ENCODE results near the gene SLC7A5. TPM values are rescaled to one million over a fixed set of nuclear protein-coding genes. Genes with fewer than 3 reads are reported as not detected.
"Not testable (repeated sequence)": the region's sequence is repeated elsewhere in the genome, so short reads cannot be mapped to it uniquely, and the experiment has no call there.

The SLC7A5 gene
- total RNA-seq, 1 donor from 2014 or later: 466 TPM

- intact Hi-C loops (cut with micrococcal nuclease): no loop called here
- no peak overlapping the region for H3K27ac Mint-ChIP-seq
- DNase-seq (ENCODE audit: low spot score): no peak
Measured at GRCh38 chr16:87789437-87790291, 79.6 kb downstream of the SLC7A5 start.

GRCh38 chr16:87788730-87789436 lies 80.4 kb downstream of the SLC7A5 start:
- H3K36me3 Mint-ChIP-seq (ENCODE audit: low read depth); H3K4me3 Mint-ChIP-seq; DNase-seq (ENCODE audit: low spot score); intact Hi-C loops (cut with micrococcal nuclease); H3K9me3 Mint-ChIP-seq; H3K4me1 Mint-ChIP-seq (ENCODE audit: low read depth); H3K27me3 Mint-ChIP-seq (ENCODE audit: insufficient read depth); H3K27ac Mint-ChIP-seq: not testable (repeated sequence)

More at GRCh38 chr16:87789437-87790291, 79.6 kb downstream of the SLC7A5 start:
- Mint-ChIP-seq H3K27me3 (ENCODE audit: insufficient read depth) (peaks cover 6% of the 10 kb centered on the region), H3K4me1 (ENCODE audit: low read depth) (no peaks in the 10 kb centered on the region), H3K36me3 (ENCODE audit: low read depth) (no peaks in the 10 kb centered on the region), H3K9me3 (no peaks in the 10 kb centered on the region), H3K4me3 (no peak overlapping the region)

- H3K9me3 Mint-ChIP-seq; H3K27me3 Mint-ChIP-seq (ENCODE audit: insufficient read depth); H3K4me3 Mint-ChIP-seq; DNase-seq (ENCODE audit: low spot score); H3K4me1 Mint-ChIP-seq (ENCODE audit: low read depth); H3K27ac Mint-ChIP-seq; H3K36me3 Mint-ChIP-seq (ENCODE audit: low read depth); intact Hi-C loops (cut with micrococcal nuclease): not testable (repeated sequence)
Measured at GRCh38 chr16:87787451-87788091, 81.7 kb downstream of the SLC7A5 start.

GRCh38 chr16:87784812-87785211 lies 84.5 kb downstream of the SLC7A5 start:
- DNase-seq (ENCODE audit: low spot score): no peak
- Mint-ChIP-seq H3K9me3 (no peaks in the 10 kb centered on the region), H3K4me3 (no peak overlapping the region), H3K27ac (no peak overlapping the region), H3K36me3 (ENCODE audit: low read depth) (no peaks in the 10 kb centered on the region), H3K4me1 (ENCODE audit: low read depth) (peaks cover 26% of the 10 kb centered on the region), H3K27me3 (ENCODE audit: insufficient read depth) (peaks cover 4% of the 10 kb centered on the region)
- intact Hi-C loops (cut with micrococcal nuclease): no loop called here

GRCh38 chr16:87782033-87782432 lies 87.3 kb downstream of the SLC7A5 start:
- H3K9me3 Mint-ChIP-seq: no peaks in the 10 kb centered on the region
- H3K36me3 Mint-ChIP-seq (ENCODE audit: low read depth): no peaks in the 10 kb centered on the region
- H3K27me3 Mint-ChIP-seq (ENCODE audit: insufficient read depth): peaks cover 4% of the 10 kb centered on the region
- H3K27ac Mint-ChIP-seq: no peak overlapping the region
- peaks cover 47% of the 10 kb centered on the region for H3K4me1 Mint-ChIP-seq (ENCODE audit: low read depth)
- intact Hi-C loops (cut with micrococcal nuclease): no loop called here
- H3K4me3 Mint-ChIP-seq: no peak overlapping the region
- no peak for DNase-seq (ENCODE audit: low spot score)

- Mint-ChIP-seq H3K27me3 (ENCODE audit: insufficient read depth) (no peaks in the 10 kb centered on the region), H3K27ac (peak overlapping the region; percentile 95), H3K4me3 (peak overlapping the region; percentile 70), H3K36me3 (ENCODE audit: low read depth) (no peaks in the 10 kb centered on the region), H3K9me3 (no peaks in the 10 kb centered on the region), H3K4me1 (ENCODE audit: low read depth) (peaks cover 51% of the 10 kb centered on the region)
- intact Hi-C loops (cut with micrococcal nuclease): no loop called here
- DNase-seq (ENCODE audit: low spot score): peak; percentile 58
Measured at GRCh38 chr16:87780385-87780989, 88.8 kb downstream of the SLC7A5 start.

Other genes with a start within 250 kb of the SLC7A5 start
- 85.6 and 93.7 TPM in 2 replicates for gene KLHDC4, start 103.5 kb downstream of the SLC7A5 start, total RNA-seq
- gene CA5A, start 67.0 kb upstream of the SLC7A5 start, total RNA-seq: 0.13 TPM in 1 of 2 replicates, not detected in the other
- gene BANP, start 81.9 kb upstream of the SLC7A5 start, total RNA-seq: 35.4 and 35.5 TPM in 2 replicates

Measured in activated T-helper 1 cell treated with anti-CD3 and anti-CD28 coated beads, Interleukin-12 subunit alpha, Interleukin-12 subunit beta, Interleukin-2, Interleukin-4 antibody, amounts not matched to agents 30 ng/mL and 10 ng/mL and 1 ng/mL, durations not matched to agents 14 hours and 24 hours and 36 hours (primary cell).